Heart right ventricle (tissue), 16 donors: ENCODE results near the gene MUC5B. TPM values are rescaled to one million over a fixed set of nuclear protein-coding genes. Genes with fewer than 3 reads are reported as not detected.

ENCODE experiments used
- ATAC-seq, 8 donors: fragments of 200-7000 bp; cut with Tn5 transposase; one replicate each; pipeline ENCODE4 v1.9.1; 2020; ENCODE audit warnings: mild to moderate bottlenecking in 8 of 8, moderate library complexity in 8 of 8, moderate number of reproducible peaks in 1 of 8
- DNase-seq, 2 donors: peaks; one replicate each; pipeline ENCODE4 v3.0.0-alpha.2; 2020
- H3K27ac ChIP-seq, 10 donors: fragments of 200-600 bp; sonication (generic) in 2 of 10; one replicate each; pipeline versions ENCODE4 v1.5.0 to v1.8.0; 2020 to 2022; ENCODE audit warnings: mild to moderate bottlenecking in 3 of 10
- H3K27me3 ChIP-seq, 7 donors: fragments of 200-600 bp; one replicate each; pipeline ENCODE4 v1.8.0; 2021 to 2022; ENCODE audit warnings: mild to moderate bottlenecking in 2 of 7
- H3K36me3 ChIP-seq, 9 donors: fragments of 200-600 bp; sonication (generic) in 1 of 9; one replicate each; pipeline versions ENCODE4 v1.5.0 to v1.8.0; 2020 to 2022; ENCODE audit warnings: mild to moderate bottlenecking in 2 of 9
- H3K4me1 ChIP-seq, 9 donors: fragments of 200-600 bp; sonication (generic) in 1 of 9; one replicate each; pipeline versions ENCODE4 v1.5.0 to v1.8.0; 2020 to 2022; ENCODE audit warnings: mild to moderate bottlenecking in 4 of 9
- H3K4me3 ChIP-seq, 10 donors: fragments of 200-600 bp; sonication (generic) in 2 of 10; one replicate each; pipeline versions ENCODE4 v1.5.0 to v1.8.0; 2020 to 2022; ENCODE audit warnings: mild to moderate bottlenecking in 7 of 10, moderate library complexity in 2 of 10
- H3K9me3 ChIP-seq, 11 donors: fragments of 200-600 bp in 10 of 11; sonication (generic) in 2 of 11; one replicate each; pipeline versions ENCODE4 v1.5.0 to v1.8.0; 2013 to 2022; ENCODE audit warnings: mild to moderate bottlenecking in 2 of 11, control low read depth in 1 of 11, moderate library complexity in 1 of 11
- CTCF ChIP-seq, 9 donors: fragments of 200-600 bp; sonication (generic) in 2 of 9; IDR thresholded peaks; one replicate each; pipeline versions ENCODE4 v1.5.0 to v1.8.0; 2021 to 2022; ENCODE audit warnings: antibody characterized with exemption in 9 of 9, mild to moderate bottlenecking in 5 of 9, moderate library complexity in 1 of 9
- WGBS, 2 donors: extraction: QIAGEN DNeasy Blood & Tissue Kit; methylation state at CpG; one replicate each; pipeline ENCODE4 v1.1.7; 2013; ENCODE audit warnings: inconsistent platforms in 1 of 2; 5-methylcytosine and 5-hydroxymethylcytosine counted together
- intact Hi-C, 10 donors: fragments of 100-400 bp; cut with DNase I; formaldehyde crosslinking; loops; one replicate each; pipeline versions ENCODE4 v1.11.1 to v1.14.2; 2022
- polyA plus RNA-seq, 2 donors: library from polyadenylated mRNA; stranded (reverse); fragments of 200-250 nt; gene quantifications; one replicate each; pipeline ENCODE4 v1.2.3, GENCODE V29; 2013
- total RNA-seq, 10 donors: library from RNA; stranded (reverse); fragmentation: NEBNext Ultra II Directional in 3 of 10; extraction: Animal tissue kit (Norgen Biotek cat#: 25700) in 3 of 10; gene quantifications; one replicate each; pipeline versions ENCODE4 v1.2.1 to v1.2.4, GENCODE V29; 2021 to 2023
- donor health status: Arrhythmogenic right ventricular cardiomyopathy.
- donor health status: ischemic (EF 13 %, LVEDD 7.1; RV severe dilation, severe dysfunction).
- donor health status: healthy with polysubstance abuse.
- donor health status: DM: no; HTN: yes; CAD: no.
- donor health status: DM: no; HTN: no; CAD: no.
- donor health status: ischemic (EF 25% LVEDD 6.9; RV normal size, moderate dysfunction).
- donor health status: ischemic (EF 25% LVEDD 5.7; RV mildly dilated, moderate dysfunction).
- donor health status: healthy.
- donor health status: DM: yes; HTN: yes; CAD: no.
- donor health status: Ischemic cardiomyopathy.
- donor health status: ischemic (EF 35%, LVEDD 5.7; RV mildly dilated, moderate dysfunction).
- donor health status: nonischemic (EF 11% LVEDD 7.7; RV severe dilation, severe dysfunction).
- donor health status: DM: yes; HTN: yes; CAD: no.
- donor health status: PGD.
- donor health status: ischemic (EF 29% LVEDD 5.4; RV normal size, mild dysfunction).
- donor health status: nonischemic (EF 23%, LVEDD 6.1; RV moderate dilation, normal function).

The MUC5B gene
- total and polyA plus RNA-seq, 12 donors, result not detected

DNA sequence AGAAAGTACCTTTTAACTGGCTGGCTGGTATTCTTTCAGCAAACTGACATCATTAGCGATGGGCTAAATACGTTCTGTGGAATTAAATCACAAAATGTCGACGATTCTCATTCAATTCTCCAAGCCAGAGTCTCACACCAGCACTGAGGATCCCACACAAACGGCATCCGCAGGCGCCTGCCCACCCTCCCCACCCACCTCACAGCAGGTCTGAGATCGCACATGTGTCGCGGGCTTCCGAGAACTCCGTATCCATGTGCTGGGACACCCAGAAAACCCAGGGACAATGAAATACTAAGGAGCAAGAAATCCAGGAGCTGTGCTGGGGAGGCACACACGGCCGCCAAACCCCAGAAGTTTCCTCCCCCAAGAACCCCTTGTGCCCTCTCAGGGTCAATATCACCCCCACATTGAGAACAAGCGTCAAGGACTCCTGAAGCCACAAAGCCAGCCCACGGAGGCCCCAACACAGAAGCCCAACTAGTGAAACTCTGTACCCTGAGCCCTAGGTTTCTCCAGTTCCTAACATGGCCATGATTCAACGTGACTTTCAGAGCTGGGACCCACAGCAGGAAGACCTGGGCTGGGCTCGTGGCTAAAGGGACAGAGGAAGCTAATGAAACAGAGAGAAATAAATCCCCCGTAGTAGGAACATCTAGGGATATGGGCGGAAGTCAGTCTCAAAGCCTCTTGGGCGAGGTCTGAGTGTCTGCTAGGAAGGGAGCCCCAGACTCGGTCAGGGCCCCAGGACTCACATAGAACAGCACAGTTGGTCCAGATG, 78.5 kb downstream of the MUC5B start:
- Histone ChIP-seq H3K27me3 (no peaks in the 10 kb centered on the region), H3K4me1 (peaks cover 11 to 76% (median 48%) of the 10 kb centered on the region in 9 donors), H3K27ac (no peak overlapping the region), H3K9me3 (no peaks in the 10 kb centered on the region), H3K36me3 (peaks cover 0 to 27% (median 0%) of the 10 kb centered on the region in 9 donors), H3K4me3 (no peak overlapping the region)
- WGBS, 2 donors, result 92 to 94% methylated on average over 22 of the region's 22 CpGs
- DNase-seq (no peak), ATAC-seq (no peak)
- TF ChIP-seq CTCF (IDR thresholded peaks at IDR 0.05), result no peak
- intact Hi-C loops, result loop anchor here in 6 of 10 donors (5.0 to 10.0 kb wide), 3 partner anchors 213 to 231 kb away; no protein-coding TSS in a partner anchor

DNA sequence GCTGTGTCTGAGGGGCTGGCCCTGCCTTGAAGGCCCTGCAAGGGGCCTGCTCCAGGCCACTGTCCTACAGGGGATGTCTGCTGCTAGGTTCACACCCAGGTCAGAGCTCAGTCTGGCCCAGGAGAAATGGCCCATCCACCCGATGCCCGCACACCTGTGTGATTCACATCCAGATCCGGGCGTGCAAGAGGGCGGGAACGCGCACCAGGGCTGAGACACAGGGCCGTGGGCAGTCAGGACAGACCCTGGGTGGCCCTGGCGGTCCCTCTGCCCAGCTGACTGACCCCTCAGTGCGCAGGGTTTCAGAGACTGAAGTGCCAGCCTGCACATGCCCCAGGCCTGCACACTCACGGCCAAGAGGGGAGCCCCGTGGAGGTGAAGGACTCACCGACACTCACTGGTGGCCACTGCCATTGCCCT, 79.2 kb downstream of the MUC5B start:
- H3K36me3 ChIP-seq, result peaks cover 0 to 29% (median 0%) of the 10 kb centered on the region in 9 donors
- no peak for ATAC-seq
- no peaks in the 10 kb centered on the region for H3K9me3 ChIP-seq
- H3K27me3 ChIP-seq, result no peaks in the 10 kb centered on the region
- H3K4me3 ChIP-seq, result no peak overlapping the region
- 88 to 89% methylated on average over 13 of the region's 13 CpGs for WGBS, 2 donors
- peaks cover 11 to 82% (median 51%) of the 10 kb centered on the region in 9 donors for H3K4me1 ChIP-seq
- intact Hi-C loops, result loop anchor here in 6 of 10 donors (5.0 to 10.0 kb wide), 3 partner anchors 213 to 230 kb away; no protein-coding TSS in a partner anchor
- TF ChIP-seq CTCF (IDR thresholded peaks at IDR 0.05), result no peak
- no peak for DNase-seq
- H3K27ac ChIP-seq, result no peak overlapping the region

DNA sequence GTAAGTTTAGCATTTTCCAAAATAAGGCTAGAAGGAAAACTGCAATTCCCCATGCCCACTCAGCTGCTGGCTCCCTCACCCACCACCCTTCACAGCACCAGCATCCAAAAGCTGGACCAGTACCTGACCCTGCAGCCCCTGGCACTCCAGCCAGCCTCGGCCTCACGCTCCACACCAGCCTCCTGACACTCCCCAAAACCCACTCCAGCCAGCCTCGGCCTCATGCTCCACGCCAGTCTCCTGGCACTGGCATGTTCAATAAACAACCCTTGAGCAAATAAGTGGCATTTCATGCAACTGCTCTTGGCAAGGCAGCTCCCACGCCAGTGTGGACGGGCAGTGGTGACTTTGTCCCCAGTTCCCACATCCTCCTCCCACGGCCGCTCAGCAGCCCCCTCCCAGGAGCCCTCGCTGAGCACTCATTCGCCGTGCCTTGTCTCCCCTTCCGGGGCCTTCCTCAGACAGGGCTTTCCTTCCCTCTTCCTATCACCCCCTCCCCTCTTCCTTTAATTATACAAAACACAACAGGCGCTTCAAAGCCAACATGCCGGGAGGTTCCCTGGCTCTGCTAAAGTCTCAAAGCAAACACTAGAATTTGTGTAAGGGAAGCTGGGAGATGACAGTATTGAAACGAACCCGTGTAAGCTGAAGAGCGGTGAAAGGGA, 79.7 kb downstream of the MUC5B start:
- no peak for ATAC-seq

More for the DNA sequence above, 79.7 kb downstream of the MUC5B start:
- Histone ChIP-seq H3K4me1 (peaks cover 11 to 82% (median 55%) of the 10 kb centered on the region in 9 donors), H3K27me3 (no peaks in the 10 kb centered on the region), H3K9me3 (no peaks in the 10 kb centered on the region), H3K4me3 (no peak overlapping the region), H3K36me3 (peaks cover 0 to 33% (median 0%) of the 10 kb centered on the region in 9 donors), H3K27ac (no peak overlapping the region)
- 61 to 66% methylated on average over 17 of the region's 17 CpGs for WGBS, 2 donors
- no peak for TF ChIP-seq CTCF (IDR thresholded peaks at IDR 0.05)
- DNase-seq, result no peak
- intact Hi-C loops, result loop anchor here in 6 of 10 donors (5.0 to 10.0 kb wide), 3 partner anchors 212 to 230 kb away; no protein-coding TSS in a partner anchor
